ENCODE results near the gene BMP8A.

Gene BMP8A

DNA sequence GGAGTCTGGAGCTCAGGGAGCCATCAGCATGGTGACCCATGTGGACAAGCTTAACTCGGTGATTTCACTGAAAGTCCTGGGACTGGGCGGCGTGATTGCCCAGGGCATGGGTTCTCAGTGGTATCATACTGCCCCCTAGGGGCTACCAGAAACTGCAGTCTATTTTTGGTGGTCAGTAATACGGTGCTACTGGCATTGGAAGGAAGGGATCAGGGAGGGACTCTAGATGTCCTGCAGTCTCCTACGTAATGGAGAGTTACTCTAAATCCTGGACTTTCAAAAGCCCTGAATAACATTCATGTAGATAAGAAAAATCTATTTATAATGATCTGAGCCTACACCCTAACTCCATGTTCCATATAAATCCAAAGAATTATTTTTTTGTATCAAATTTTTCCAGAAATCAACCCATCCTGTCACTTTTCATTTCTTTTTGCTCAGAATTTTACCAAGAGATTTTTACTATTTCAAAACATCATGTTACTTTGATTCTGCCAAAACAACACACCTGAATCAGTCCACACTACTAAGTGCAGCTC is 47.9 kb downstream of the BMP8A start:
- Mint-ChIP-seq H3K27ac (no peak overlapping the region), H3K4me1 (ENCODE audit: low read depth) (no peaks in the 10 kb centered on the region), H3K27me3 (ENCODE audit: low read depth) (no peaks in the 10 kb centered on the region), H3K4me3 (no peak overlapping the region), H3K36me3 (ENCODE audit: low read depth) (peaks cover 3% of the 10 kb centered on the region), H3K9me3 (no peaks in the 10 kb centered on the region)
- peak; percentile 23 for DNase-seq (ENCODE audit: low spot score)

DNA sequence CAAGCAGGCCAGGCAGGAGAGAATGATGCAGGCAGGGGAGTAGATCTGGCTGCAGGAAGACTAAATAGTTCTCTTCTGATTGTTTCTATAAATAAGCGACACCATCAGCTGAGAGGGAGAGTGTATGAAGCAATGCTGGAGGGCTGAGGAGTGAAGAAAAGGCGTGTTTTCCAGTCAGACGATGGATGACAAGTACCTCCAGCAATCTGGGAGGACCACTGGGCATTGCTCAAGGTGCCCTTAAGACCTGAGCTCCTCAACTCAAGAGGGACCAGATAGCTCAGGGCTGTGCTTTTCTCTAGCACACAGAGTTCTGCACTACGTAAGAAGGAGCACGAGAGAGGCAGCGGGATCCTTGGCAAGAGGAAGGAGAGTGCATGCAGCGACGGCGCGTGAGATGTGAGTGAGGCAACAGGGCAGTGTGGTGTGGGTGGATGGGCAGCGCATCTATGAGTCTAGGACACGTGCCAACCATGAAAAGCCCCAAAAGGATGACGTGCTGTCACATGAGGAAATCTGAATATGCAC is 49.1 kb downstream of the BMP8A start:
- H3K9me3 Mint-ChIP-seq: no peaks in the 10 kb centered on the region
- no peak for DNase-seq (ENCODE audit: low spot score)
- no peak overlapping the region for H3K27ac Mint-ChIP-seq
- peaks cover 3% of the 10 kb centered on the region for H3K36me3 Mint-ChIP-seq (ENCODE audit: low read depth)
- no peaks in the 10 kb centered on the region for H3K4me1 Mint-ChIP-seq (ENCODE audit: low read depth)
- no peaks in the 10 kb centered on the region for H3K27me3 Mint-ChIP-seq (ENCODE audit: low read depth)
- H3K4me3 Mint-ChIP-seq: no peak overlapping the region

DNA sequence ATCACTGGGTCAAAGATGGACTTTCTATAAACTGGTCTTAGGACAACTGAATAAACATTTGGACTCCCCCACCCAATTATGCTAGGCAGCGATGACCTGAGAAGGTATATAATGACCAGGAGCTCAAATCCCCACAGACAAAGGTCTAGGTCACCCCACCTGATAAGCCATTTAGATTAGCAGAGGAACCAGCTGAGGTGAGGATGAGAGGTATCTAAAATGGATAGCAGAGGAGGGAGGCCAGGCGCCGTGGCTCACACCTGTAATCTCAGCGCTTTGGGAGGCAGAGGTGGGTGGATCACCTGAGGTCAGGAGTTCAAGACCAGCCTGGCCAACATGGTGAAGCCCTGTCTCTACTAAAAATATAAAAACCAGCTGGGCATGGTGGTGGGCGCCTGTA is 51.5 kb downstream of the BMP8A start:
- Mint-ChIP-seq H3K36me3 (ENCODE audit: low read depth) (peaks cover 3% of the 10 kb centered on the region), H3K27ac (no peak overlapping the region), H3K4me1 (ENCODE audit: low read depth) (no peaks in the 10 kb centered on the region), H3K4me3 (no peak overlapping the region), H3K27me3 (ENCODE audit: low read depth) (no peaks in the 10 kb centered on the region), H3K9me3 (no peaks in the 10 kb centered on the region)
- DNase-seq (ENCODE audit: low spot score): no peak

DNA sequence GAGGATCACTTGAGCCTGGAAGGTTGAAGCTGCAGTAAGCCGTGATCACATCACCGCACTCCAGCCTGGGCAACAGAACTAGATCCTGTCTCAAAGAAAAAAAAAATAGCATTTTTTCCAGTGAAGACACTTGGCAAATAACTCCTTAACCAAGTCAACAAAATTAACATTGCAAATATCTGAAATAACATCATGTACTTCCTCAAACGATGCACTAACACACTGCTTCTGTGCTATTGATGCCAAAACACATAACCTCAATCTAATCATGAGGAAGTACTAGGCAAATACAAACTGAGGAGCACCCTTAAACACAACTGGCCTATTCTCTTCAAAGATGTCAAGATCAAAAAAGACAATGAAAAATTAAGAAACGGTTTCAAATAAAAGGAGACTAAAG is 52.9 kb downstream of the BMP8A start:
- Mint-ChIP-seq H3K36me3 (ENCODE audit: low read depth) (peaks cover 6% of the 10 kb centered on the region), H3K27ac (no peak overlapping the region)

DNA sequence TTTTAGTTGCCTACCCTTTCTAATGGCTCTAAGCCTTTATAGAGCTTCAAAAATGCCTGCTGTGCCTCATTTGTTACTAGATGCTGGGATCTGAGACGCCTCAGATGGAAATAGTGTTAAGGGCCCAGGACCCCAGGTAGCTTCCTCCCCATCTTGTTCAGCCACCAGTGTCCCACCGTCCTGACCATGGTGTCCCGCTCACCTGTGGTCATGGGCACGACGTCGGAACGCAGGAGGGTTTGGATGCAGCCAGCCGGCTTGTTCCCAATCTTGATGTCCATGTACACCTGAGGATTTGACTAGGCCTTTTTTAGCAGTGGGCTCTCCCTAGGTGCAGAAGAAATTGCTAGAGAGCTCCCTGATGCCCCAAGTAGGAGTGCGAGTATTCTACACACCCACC is 54.1 kb downstream of the BMP8A start:
- no peaks in the 10 kb centered on the region for H3K27me3 Mint-ChIP-seq (ENCODE audit: low read depth)
- H3K27ac Mint-ChIP-seq: no peak overlapping the region
- H3K4me3 Mint-ChIP-seq: no peak overlapping the region
- no peaks in the 10 kb centered on the region for H3K9me3 Mint-ChIP-seq
- H3K36me3 Mint-ChIP-seq (ENCODE audit: low read depth): peaks cover 6% of the 10 kb centered on the region
- no peaks in the 10 kb centered on the region for H3K4me1 Mint-ChIP-seq (ENCODE audit: low read depth)
- no peak for DNase-seq (ENCODE audit: low spot score)

More for the DNA sequence above, 52.9 kb downstream of the BMP8A start:
- DNase-seq (ENCODE audit: low spot score): no peak
- Mint-ChIP-seq H3K9me3 (no peaks in the 10 kb centered on the region), H3K4me3 (no peak overlapping the region), H3K27me3 (ENCODE audit: low read depth) (no peaks in the 10 kb centered on the region), H3K4me1 (ENCODE audit: low read depth) (no peaks in the 10 kb centered on the region)

DNA sequence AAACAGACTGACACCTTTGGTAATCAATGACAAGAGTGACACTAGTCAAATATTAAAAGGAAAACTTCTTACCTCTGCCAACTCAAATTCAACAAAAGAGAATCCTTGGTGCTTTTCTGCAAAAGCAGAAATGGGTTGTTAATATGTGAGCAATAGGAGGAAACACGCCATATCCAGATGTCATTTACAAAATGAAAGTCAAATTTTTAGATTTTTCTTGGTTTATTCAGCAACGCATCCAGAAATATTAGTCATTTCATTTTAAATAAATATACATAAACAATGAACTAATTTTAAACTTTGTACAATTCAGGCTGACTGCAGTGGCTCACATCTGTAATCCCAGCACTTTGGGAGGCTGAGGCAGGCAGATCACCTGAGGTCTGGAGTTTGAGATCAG is 62.8 kb downstream of the BMP8A start:
- H3K27ac Mint-ChIP-seq: no peak overlapping the region
- no peaks in the 10 kb centered on the region for H3K9me3 Mint-ChIP-seq
- H3K4me3 Mint-ChIP-seq: no peak overlapping the region
- no peaks in the 10 kb centered on the region for H3K27me3 Mint-ChIP-seq (ENCODE audit: low read depth)
- DNase-seq (ENCODE audit: low spot score): no peak
- H3K36me3 Mint-ChIP-seq (ENCODE audit: low read depth): peaks cover 16% of the 10 kb centered on the region
- H3K4me1 Mint-ChIP-seq (ENCODE audit: low read depth): no peaks in the 10 kb centered on the region

DNA sequence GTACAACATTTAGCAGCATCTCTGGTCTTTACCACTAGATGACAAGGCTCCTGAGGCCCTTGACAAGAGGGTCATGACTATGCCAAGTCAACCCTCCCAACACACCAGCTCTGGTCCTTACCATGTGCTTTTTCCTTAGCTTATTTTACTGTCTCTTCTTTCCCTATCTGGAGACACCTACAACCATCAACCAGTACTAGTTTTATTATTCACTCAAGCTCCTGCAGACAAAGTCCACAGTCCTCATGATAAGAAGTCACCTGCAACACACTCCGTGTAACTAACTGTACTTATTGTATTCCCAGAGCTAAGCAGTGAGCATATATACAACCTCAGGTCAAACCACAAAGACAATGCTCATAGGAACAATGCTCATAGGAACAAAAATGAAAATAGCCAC is 69.8 kb downstream of the BMP8A start:
- Mint-ChIP-seq H3K27me3 (ENCODE audit: low read depth) (no peaks in the 10 kb centered on the region), H3K9me3 (no peaks in the 10 kb centered on the region), H3K4me3 (no peak overlapping the region), H3K36me3 (ENCODE audit: low read depth) (peaks cover 70% of the 10 kb centered on the region), H3K4me1 (ENCODE audit: low read depth) (peaks cover 4% of the 10 kb centered on the region), H3K27ac (no peak overlapping the region)
- DNase-seq (ENCODE audit: low spot score): no peak

DNA sequence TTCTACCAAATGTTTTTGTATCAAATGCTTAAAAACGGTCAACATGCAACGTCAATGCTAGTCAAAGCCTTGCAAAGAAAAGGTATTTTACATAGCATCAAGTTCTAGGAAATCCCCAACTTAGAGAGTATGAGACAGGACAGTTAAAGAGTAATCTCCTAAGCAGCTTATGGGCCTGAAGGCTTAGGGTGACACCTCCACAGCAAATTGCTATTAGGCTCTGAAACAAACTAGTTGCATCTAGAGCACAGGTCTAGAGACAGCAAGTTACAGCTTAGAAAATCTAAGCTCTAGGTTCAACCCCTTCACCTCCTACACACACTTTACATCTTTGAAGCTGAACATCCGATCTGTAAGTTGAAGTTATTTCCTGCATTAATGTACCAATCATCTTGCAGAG is 71.5 kb downstream of the BMP8A start:
- Mint-ChIP-seq H3K27ac (no peak overlapping the region), H3K27me3 (ENCODE audit: low read depth) (no peaks in the 10 kb centered on the region), H3K9me3 (no peaks in the 10 kb centered on the region), H3K4me1 (ENCODE audit: low read depth) (peaks cover 4% of the 10 kb centered on the region), H3K4me3 (no peak overlapping the region), H3K36me3 (ENCODE audit: low read depth) (peaks cover 83% of the 10 kb centered on the region)
- DNase-seq (ENCODE audit: low spot score): no peak

DNA sequence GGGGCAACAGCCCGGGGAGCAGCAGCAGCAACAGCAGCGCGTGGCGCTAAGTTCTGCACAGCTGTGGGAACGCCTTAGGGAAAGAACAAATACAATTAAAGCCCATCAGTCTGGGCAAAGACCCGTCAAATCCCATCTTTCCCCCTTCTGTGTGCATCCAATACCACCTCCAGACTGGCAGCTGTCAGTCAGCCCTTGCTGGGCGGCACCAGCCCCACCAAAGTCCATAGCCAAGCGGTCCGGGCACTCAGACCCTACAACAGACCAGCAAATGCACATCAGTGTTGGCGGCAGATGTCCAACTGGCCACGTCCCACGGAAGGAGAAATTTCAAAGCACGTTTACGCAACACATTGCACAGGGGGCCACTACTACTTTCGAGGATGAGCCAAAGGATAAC is 72.2 kb downstream of the BMP8A start:
- no peaks in the 10 kb centered on the region for H3K9me3 Mint-ChIP-seq
- H3K4me1 Mint-ChIP-seq (ENCODE audit: low read depth): peaks cover 4% of the 10 kb centered on the region
- no peak overlapping the region for H3K4me3 Mint-ChIP-seq
- H3K36me3 Mint-ChIP-seq (ENCODE audit: low read depth): peaks cover 82% of the 10 kb centered on the region
- no peak for DNase-seq (ENCODE audit: low spot score)
- no peaks in the 10 kb centered on the region for H3K27me3 Mint-ChIP-seq (ENCODE audit: low read depth)
- H3K27ac Mint-ChIP-seq: no peak overlapping the region

DNA sequence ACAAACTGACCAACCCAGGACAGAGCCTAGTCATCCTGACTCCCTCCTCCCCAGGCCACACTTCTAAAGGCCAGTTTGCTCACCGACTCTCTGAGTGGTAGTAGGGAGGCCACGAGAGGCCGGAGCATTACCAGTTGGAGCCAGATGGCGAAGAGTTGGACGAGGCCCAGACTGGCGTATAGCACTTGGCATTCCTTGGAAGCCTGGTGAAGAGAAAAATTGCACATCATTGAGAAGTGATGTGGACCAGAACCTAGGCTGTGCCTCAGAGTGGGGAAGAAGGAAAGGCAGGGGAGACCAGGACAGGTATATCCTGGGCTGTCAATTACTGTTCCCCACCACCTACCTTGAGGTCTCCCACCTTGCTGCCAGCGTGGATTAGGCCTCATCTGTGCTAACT is 72.9 kb downstream of the BMP8A start:
- Mint-ChIP-seq H3K27me3 (ENCODE audit: low read depth) (no peaks in the 10 kb centered on the region), H3K4me3 (no peak overlapping the region), H3K9me3 (no peaks in the 10 kb centered on the region), H3K4me1 (ENCODE audit: low read depth) (peaks cover 4% of the 10 kb centered on the region), H3K36me3 (ENCODE audit: low read depth) (peaks cover 82% of the 10 kb centered on the region), H3K27ac (no peak overlapping the region)
- no peak for DNase-seq (ENCODE audit: low spot score)

DNA sequence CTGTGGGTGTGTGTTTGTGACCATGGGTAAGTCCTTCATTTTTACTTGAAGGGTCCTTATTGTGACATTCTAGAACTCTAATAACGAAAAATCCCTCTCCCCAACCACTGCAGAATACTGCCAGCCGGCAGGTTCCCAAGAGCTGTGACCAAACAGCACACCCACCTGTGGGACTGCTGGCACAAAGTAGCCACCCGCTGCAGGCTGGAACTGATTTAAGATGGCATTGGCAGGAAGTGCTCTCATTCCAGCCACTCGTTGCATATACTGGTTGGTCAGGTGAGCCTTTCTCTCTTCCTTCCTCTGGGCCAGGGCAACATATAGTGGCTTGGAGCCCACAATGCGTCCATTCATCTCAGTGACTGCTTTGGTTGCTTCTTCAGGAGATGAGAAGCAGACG is 73.5 kb downstream of the BMP8A start:
- H3K27me3 Mint-ChIP-seq (ENCODE audit: low read depth): no peaks in the 10 kb centered on the region
- no peak for DNase-seq (ENCODE audit: low spot score)
- H3K4me3 Mint-ChIP-seq: no peak overlapping the region
- H3K27ac Mint-ChIP-seq: no peak overlapping the region
- H3K9me3 Mint-ChIP-seq: no peaks in the 10 kb centered on the region
- H3K4me1 Mint-ChIP-seq (ENCODE audit: low read depth): peaks cover 4% of the 10 kb centered on the region
- H3K36me3 Mint-ChIP-seq (ENCODE audit: low read depth): peaks cover 82% of the 10 kb centered on the region

DNA sequence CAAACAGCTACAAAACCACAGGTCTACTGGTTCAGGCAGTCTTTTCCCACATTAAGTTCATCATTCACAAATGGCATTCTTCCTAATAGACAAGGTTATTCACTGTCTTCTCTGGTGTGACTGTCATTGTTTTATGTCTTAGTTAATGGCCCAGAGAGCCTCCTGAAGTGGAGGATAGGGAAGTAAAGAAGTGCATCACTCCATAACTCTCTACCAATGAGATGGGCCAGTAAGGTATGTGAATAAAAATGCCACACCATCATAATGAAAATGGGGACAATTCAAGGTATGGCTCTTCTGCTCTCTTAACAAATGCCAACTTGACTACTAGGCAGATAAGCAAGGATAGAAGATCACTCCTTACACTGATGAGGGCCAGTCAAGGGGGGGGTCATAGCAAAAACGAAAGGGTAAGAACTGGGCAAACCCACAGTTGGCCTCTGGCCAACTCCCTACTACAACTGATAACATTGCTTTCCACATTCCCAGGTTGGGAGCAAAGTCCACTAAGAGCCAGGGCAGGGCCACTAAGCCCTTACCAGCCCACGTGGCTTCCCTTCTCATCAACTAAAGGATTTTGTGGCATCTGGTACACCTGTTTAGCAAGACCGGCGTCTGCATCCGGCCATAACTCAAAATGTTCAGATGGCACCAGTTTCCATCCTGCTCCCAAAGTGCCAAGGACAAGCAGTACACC is 75.2 kb downstream of the BMP8A start:
- DNase-seq (ENCODE audit: low spot score): no peak
- Mint-ChIP-seq H3K36me3 (ENCODE audit: low read depth) (peaks cover 82% of the 10 kb centered on the region), H3K27me3 (ENCODE audit: low read depth) (no peaks in the 10 kb centered on the region), H3K4me1 (ENCODE audit: low read depth) (peaks cover 7% of the 10 kb centered on the region), H3K9me3 (no peaks in the 10 kb centered on the region), H3K4me3 (no peak overlapping the region), H3K27ac (no peak overlapping the region)

DNA sequence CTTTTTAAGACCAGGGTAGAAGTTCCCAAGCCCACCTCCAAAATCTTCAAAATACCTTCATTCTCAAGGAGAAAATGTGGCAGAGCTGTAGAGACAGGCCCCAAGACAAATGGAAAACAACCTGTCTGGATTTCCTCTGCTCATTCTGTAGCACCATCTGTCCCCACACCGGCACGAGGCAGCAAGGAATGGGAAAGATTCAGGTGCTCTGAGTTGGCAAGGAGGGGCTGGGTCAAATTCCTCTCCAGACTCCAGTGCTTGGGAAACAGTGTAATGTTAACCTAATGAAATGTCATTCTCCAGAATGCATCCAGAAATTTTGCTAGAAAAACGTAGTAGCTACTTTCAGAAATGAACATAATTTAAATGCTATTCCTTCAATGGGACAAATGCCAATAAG is 75.9 kb downstream of the BMP8A start:
- H3K4me3 Mint-ChIP-seq: no peak overlapping the region
- H3K4me1 Mint-ChIP-seq (ENCODE audit: low read depth): peaks cover 10% of the 10 kb centered on the region
- no peak for DNase-seq (ENCODE audit: low spot score)
- H3K27me3 Mint-ChIP-seq (ENCODE audit: low read depth): no peaks in the 10 kb centered on the region
- no peaks in the 10 kb centered on the region for H3K9me3 Mint-ChIP-seq
- peaks cover 82% of the 10 kb centered on the region for H3K36me3 Mint-ChIP-seq (ENCODE audit: low read depth)
- no peak overlapping the region for H3K27ac Mint-ChIP-seq

DNA sequence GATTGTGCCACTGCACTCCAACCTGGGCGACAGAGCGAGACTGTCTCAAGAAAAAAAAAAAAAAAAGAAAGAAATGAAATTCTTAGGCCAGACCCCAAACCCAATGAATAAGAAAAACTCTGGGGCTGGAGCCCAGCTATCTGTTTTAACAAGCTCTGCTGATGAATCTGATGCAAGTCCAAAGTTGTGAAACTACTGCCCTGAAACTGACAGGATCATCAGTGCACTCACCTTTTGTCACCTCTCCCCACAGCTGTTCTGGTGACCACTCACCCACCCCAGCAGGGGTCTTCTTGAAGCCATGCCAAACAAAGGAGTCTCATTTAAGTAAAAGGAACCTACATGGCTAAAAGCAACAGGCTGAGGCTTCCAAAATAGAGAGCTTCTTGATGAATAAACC is 76.8 kb downstream of the BMP8A start:
- H3K36me3 Mint-ChIP-seq (ENCODE audit: low read depth): peaks cover 80% of the 10 kb centered on the region
- H3K9me3 Mint-ChIP-seq: no peaks in the 10 kb centered on the region
- H3K27ac Mint-ChIP-seq: no peak overlapping the region
- H3K4me3 Mint-ChIP-seq: no peak overlapping the region
- peaks cover 13% of the 10 kb centered on the region for H3K4me1 Mint-ChIP-seq (ENCODE audit: low read depth)
- H3K27me3 Mint-ChIP-seq (ENCODE audit: low read depth): no peaks in the 10 kb centered on the region
- no peak for DNase-seq (ENCODE audit: low spot score)

DNA sequence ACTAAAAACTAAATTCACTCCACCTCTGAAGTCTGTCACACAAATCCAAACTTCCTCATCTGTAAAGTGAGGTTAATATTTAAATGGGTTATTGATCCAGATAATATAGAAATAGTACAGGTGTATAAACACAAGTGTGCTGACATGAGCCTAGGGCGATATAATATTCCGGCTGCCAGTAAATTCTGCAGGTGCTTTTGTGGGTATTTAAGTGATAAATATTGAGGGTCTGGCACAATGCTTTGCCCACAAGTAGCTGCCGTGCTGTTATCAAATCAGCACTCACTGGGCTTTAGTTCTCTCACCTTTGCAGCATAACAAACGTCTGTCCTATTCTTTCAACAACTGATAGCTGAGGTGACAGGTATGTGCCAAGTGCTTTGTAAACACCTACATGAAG is 77.6 kb downstream of the BMP8A start:
- H3K36me3 Mint-ChIP-seq (ENCODE audit: low read depth): peaks cover 79% of the 10 kb centered on the region
- H3K27me3 Mint-ChIP-seq (ENCODE audit: low read depth): no peaks in the 10 kb centered on the region
- H3K27ac Mint-ChIP-seq: no peak overlapping the region
- H3K9me3 Mint-ChIP-seq: no peaks in the 10 kb centered on the region
- no peak overlapping the region for H3K4me3 Mint-ChIP-seq
- H3K4me1 Mint-ChIP-seq (ENCODE audit: low read depth): peaks cover 21% of the 10 kb centered on the region
- no peak for DNase-seq (ENCODE audit: low spot score)

Data from T-helper 2 cell treated with Interferon-gamma antibody and Interleukin-4, amounts not matched to agents 5 μg/mL and 100 μg/mL, for 36 hours (primary cell).